Dendritic cell treated with granulocyte-macrophage colony-stimulating factor and Interleukin-4, amounts not matched to agents 40 ng/mL and 50 ng/mL, for 4 days (primary cell): ENCODE results near the gene FIGLA.

Experiments
- H3K27ac Mint-ChIP-seq: one replicate; pipeline ENCODE4 v1.8.0; 2022; ENCODE audit warnings: mild to moderate bottlenecking, mixed read lengths
- H3K27me3 Mint-ChIP-seq: one replicate; pipeline ENCODE4 v1.8.0; 2022; ENCODE audit warnings: mild to moderate bottlenecking, mixed read lengths
- H3K36me3 Mint-ChIP-seq: one replicate; pipeline ENCODE4 v1.8.0; 2022; ENCODE audit warnings: low read depth, mixed read lengths
- H3K4me1 Mint-ChIP-seq: one replicate; pipeline ENCODE4 v1.8.0; 2022; ENCODE audit warnings: low read depth, mixed read lengths
- H3K4me3 Mint-ChIP-seq: one replicate; pipeline ENCODE4 v1.8.0; 2022; ENCODE audit warnings: mild to moderate bottlenecking, moderate library complexity, mixed read lengths
- H3K9me3 Mint-ChIP-seq: one replicate; pipeline ENCODE4 v1.8.0; 2022; ENCODE audit warnings: mixed read lengths
- intact Hi-C: fragments of 100-400 bp; cut with micrococcal nuclease; formaldehyde crosslinking; loops from one replicate; pipeline ENCODE4 v1.15.0; 2022

Gene FIGLA, protein sequence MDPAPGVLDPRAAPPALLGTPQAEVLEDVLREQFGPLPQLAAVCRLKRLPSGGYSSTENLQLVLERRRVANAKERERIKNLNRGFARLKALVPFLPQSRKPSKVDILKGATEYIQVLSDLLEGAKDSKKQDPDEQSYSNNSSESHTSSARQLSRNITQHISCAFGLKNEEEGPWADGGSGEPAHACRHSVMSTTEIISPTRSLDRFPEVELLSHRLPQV

DNA sequence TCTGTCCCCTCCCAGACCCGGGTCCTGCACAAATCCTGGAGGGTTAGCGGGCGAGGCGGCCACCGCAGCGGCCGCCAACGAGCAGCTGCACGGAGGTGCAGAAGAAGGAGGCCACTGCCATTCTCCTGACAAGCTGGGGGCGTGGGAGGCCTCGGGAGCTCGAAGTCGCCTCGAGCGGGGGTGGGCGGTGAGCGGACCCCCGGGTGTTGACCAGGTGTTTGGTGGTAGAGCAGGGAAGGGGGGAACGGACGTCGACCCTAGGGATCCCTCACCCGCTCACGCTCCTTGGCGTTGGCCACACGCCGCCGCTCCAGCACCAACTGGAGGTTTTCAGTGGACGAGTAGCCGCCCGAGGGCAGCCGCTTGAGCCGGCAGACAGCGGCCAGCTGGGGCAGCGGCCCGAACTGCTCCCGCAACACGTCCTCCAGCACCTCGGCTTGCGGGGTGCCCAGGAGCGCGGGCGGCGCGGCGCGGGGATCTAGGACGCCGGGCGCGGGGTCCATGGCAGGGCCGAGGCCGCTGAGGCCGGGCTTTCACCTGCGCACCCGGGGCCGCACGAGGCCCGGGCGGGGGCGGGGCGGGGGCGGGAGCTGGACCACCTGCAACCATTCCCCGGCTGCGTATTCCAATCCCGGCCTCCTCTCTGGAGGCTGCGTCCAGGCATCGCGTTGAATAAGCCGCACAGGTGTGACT is at the start of gene FIGLA:
TSS of gene FIGLA (minus strand) at position 508 of the 693 bp plus-strand sequence. CDS start at position 503, 5 bp downstream.
- peaks cover 32% of the 10 kb centered on the region for H3K27me3 Mint-ChIP-seq
- H3K4me3 Mint-ChIP-seq, result peak within 1 kb of the TSS; percentile 61
- H3K4me1 Mint-ChIP-seq, result peaks cover 55% of the 10 kb centered on the region
- H3K36me3 Mint-ChIP-seq, result no peaks in the 10 kb centered on the region
- H3K9me3 Mint-ChIP-seq, result no peaks in the 10 kb centered on the region
- H3K27ac Mint-ChIP-seq, result peak within 1 kb of the TSS; percentile 6
- intact Hi-C loops, result loop anchor here (5.0 kb wide), 2 partner anchors 42 to 62 kb away; no protein-coding TSS in a partner anchor

DNA sequence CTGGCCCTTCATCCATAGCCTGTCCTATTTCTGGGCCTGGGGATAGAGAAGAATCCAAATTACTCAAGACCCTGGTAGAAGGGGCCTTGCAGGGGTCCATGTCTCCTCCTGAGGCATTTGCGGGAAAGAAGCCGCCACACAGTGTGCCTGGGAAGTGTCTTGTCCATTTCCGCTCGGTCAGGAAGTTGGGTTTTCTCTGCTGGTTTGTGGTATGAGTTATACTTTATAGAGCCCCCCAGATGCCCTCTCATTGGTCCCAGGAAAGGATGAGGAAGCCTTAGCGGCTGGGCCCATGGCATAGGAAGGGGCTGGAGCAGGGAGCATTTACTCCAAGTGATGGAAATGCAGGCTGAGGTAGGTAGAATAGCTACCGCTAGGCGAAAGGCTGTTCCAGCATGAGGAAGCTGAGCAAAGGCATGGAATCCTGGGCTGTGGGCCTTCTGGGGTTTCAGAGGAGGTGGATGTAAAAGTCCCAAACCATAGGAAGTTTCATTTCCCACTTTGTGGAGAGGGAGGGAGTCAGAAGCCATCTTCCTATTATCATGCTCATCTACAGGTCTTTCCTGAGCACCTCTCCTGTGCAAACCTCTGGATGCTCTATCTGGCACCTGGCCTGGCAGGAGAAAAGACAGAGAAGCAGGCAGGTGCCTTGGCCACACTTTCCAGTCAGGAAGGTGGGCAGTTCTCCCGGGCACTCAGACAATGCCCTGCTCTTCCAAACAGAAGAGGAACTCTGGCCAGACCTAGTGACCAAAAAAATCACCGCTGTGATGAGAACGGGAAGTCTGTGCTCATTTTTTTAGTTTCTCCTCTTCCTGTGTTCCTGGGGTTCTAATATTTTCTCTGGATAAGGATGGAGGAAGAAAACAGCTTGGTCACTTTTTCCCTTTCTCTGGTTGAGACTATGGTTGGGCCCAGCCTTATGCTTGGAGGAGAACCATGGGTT is 47.8 kb upstream of the FIGLA start:
- intact Hi-C loops, result no loop called here
- peak overlapping the region; percentile 55 for H3K27ac Mint-ChIP-seq

DNA sequence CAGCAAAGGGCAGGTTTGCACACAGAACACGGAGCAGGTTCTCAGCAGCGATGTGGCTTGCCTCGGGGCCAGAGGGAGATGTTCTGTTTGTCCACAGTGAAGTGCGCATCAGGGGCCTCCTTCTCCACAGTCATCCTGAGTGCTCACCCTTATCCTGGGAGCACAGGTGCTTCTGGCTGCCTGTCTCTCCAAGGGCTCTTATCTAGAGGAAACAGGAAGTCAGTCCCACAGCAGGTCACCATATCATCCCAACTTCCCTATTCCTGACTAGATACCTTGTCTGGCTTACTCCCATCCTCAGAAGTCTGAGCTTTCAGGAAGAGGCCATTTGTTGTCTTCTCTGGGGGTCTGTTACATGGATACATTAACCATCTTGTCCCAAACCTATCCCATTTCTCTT is 45.2 kb upstream of the FIGLA start, which contains the start of gene CD207:
TSS of gene CD207 (minus strand) at position 174 of the 400 bp plus-strand sequence. CDS start at position 134, 40 bp downstream.
- H3K27ac Mint-ChIP-seq, result peak within 1 kb of the TSS; percentile 49
- peaks cover 82% of the 10 kb centered on the region for H3K4me1 Mint-ChIP-seq
- peaks cover 9% of the 10 kb centered on the region for H3K27me3 Mint-ChIP-seq
- no peak within 1 kb of the TSS for H3K4me3 Mint-ChIP-seq
- intact Hi-C loops, result no loop called here
- no peaks in the 10 kb centered on the region for H3K9me3 Mint-ChIP-seq
- no peaks in the 10 kb centered on the region for H3K36me3 Mint-ChIP-seq

More for the DNA sequence above, 47.8 kb upstream of the FIGLA start:
- peaks cover 15% of the 10 kb centered on the region for H3K27me3 Mint-ChIP-seq
- H3K4me1 Mint-ChIP-seq, result peaks cover 65% of the 10 kb centered on the region
- peaks cover 3% of the 10 kb centered on the region for H3K9me3 Mint-ChIP-seq
- H3K36me3 Mint-ChIP-seq, result no peaks in the 10 kb centered on the region
- H3K4me3 Mint-ChIP-seq, result no peak overlapping the region

DNA sequence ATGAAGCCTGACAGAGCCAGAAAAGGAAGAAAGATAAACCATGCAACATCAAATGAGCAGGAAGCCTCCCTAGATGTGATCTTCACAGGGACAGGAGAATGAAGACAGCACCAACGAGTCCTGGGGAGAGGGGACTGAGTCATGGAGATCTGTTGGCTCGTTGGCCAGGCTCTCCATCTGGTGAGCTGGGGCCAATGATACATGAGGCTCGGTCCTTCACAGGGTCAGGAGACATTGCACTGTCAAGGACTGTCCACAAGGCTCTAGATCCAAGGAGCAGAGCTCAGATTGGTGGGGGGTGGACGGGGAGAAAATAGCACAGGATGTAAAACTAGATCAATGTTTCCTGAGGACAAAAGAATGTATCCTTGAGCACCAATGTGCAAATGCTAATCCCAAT is 44.4 kb upstream of the FIGLA start:
- H3K36me3 Mint-ChIP-seq, result no peaks in the 10 kb centered on the region
- H3K9me3 Mint-ChIP-seq, result no peaks in the 10 kb centered on the region
- peak overlapping the region; percentile 49 for H3K27ac Mint-ChIP-seq
- H3K4me1 Mint-ChIP-seq, result peaks cover 87% of the 10 kb centered on the region
- peaks cover 14% of the 10 kb centered on the region for H3K27me3 Mint-ChIP-seq
- no peak overlapping the region for H3K4me3 Mint-ChIP-seq
- intact Hi-C loops, result loop anchor here (5.0 kb wide), 1 partner anchor 43 kb away; the partner anchor contains the start of gene FIGLA

DNA sequence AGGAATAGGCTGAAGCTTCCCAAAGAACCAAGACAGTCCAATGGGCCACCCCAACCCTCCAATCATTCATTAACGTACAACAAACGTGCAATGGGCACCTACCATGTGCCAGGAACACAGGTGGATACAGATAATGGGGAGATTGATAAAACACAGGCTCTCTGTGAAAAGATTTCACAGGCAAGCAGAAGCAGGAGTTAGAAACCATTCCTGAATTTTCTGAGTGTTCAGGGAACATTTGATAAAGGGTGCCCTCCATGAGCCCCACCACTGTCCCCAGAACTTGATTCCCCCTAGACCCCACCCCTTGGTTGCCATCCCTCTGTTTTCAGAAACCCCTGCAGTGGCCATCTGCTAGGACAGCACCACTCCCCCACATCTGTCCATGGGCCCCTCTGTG is 43.7 kb upstream of the FIGLA start:
- Mint-ChIP-seq H3K36me3 (no peaks in the 10 kb centered on the region), H3K27ac (no peak overlapping the region), H3K27me3 (peaks cover 16% of the 10 kb centered on the region), H3K9me3 (no peaks in the 10 kb centered on the region), H3K4me3 (no peak overlapping the region), H3K4me1 (peaks cover 89% of the 10 kb centered on the region)
- intact Hi-C loops, result loop anchor here (5.0 kb wide), 1 partner anchor 42 kb away; the partner anchor contains the start of gene FIGLA

DNA sequence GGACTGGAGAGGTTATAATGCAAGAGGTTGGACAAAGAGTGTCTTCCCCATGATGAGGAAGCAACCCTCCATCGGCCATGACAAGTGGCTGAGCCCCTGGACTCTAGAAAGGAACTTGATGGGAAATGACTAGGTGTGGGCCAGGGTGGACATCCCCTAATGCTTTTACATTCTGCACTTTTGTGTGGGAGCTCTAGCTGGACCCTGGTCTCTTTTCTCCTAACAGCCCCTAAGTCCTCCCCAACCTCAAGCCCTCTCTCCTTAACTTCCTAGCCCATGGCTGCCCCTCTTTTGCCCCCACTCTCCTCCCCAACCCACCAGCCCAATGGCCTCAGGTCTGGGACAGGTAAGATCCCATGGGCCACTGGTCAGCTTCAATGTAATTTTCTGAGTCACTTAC is 42.8 kb upstream of the FIGLA start:
- Mint-ChIP-seq H3K36me3 (no peaks in the 10 kb centered on the region), H3K4me3 (no peak overlapping the region), H3K9me3 (no peaks in the 10 kb centered on the region), H3K4me1 (peaks cover 89% of the 10 kb centered on the region), H3K27me3 (peaks cover 18% of the 10 kb centered on the region), H3K27ac (peak overlapping the region; percentile 37)
- intact Hi-C loops, result loop anchor here (5.0 kb wide), 1 partner anchor 41 kb away; the partner anchor contains the start of gene FIGLA

DNA sequence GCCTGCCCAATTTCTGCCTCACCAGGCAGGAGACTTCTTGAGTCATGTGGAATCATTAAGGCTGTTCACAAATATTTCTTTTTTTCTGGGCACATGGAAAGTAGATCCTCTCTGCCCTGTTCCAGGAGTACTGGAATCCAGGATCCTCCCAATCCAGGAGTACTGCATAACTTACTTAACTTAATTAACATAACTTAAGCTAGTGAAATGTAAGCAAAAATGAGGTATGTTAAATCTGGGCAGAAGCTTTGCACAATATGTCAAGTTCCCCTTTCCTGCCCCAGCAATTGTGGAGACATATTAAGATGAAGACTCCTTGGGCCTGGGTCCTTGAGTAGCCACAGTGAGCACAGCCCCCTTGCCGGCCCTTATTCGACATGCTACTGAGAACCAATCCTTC is 41.9 kb upstream of the FIGLA start:
- H3K4me1 Mint-ChIP-seq, result peaks cover 85% of the 10 kb centered on the region
- H3K4me3 Mint-ChIP-seq, result no peak overlapping the region
- no peak overlapping the region for H3K27ac Mint-ChIP-seq
- H3K36me3 Mint-ChIP-seq, result no peaks in the 10 kb centered on the region
- peaks cover 18% of the 10 kb centered on the region for H3K27me3 Mint-ChIP-seq
- intact Hi-C loops, result loop anchor here (5.0 kb wide), 1 partner anchor 40 kb away; the partner anchor contains the start of gene FIGLA
- no peaks in the 10 kb centered on the region for H3K9me3 Mint-ChIP-seq

DNA sequence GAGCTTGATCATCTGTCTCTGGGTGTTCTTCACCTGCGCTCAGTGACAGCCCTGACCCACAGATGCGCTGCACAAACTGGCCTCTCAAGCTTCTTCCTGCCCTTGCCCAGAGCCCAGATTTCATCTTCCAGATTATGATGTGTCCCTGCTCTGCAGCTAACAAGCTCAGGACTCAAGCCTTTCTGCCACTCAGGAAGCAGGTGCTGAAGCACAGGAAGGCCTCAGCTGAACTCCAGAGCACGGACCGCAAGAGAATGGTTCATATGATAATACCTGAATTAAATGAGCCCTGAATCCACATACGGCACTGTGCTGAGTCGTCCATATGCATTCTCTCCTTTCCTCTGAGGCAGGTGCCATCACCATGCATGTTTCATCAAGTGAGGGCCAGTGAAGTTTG is 41.4 kb upstream of the FIGLA start:
- intact Hi-C loops, result loop anchor here (5.0 kb wide), 1 partner anchor 40 kb away; the partner anchor contains the start of gene FIGLA
- Mint-ChIP-seq H3K4me3 (no peak overlapping the region), H3K27me3 (peaks cover 18% of the 10 kb centered on the region), H3K9me3 (no peaks in the 10 kb centered on the region), H3K36me3 (no peaks in the 10 kb centered on the region), H3K27ac (peak overlapping the region; percentile 18), H3K4me1 (peaks cover 85% of the 10 kb centered on the region)

DNA sequence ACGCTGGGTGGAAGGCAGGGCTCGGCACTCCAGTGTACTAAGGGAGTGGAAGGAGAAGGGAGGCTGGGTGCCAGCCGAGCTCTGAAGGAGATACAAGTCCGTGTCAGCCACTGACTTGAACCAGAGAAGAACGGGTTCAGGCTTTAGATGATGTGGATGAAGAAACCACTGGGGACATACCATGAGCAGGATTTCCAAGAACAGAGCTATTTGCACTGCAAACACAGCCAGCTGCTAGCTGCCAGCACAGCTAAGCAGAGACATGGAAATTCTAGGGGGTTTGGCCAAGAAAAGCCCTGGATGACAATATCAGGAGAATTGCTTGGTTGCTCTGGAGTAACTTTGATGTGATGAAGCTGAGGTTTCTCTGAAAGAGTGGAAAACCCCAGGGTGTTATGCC is 39.9 kb upstream of the FIGLA start:
- Mint-ChIP-seq H3K36me3 (no peaks in the 10 kb centered on the region), H3K4me1 (peaks cover 77% of the 10 kb centered on the region), H3K4me3 (no peak overlapping the region), H3K9me3 (no peaks in the 10 kb centered on the region), H3K27ac (no peak overlapping the region), H3K27me3 (peaks cover 16% of the 10 kb centered on the region)
- intact Hi-C loops, result loop anchor here (5.0 kb wide), 1 partner anchor 38 kb away; the partner anchor contains the start of gene FIGLA

DNA sequence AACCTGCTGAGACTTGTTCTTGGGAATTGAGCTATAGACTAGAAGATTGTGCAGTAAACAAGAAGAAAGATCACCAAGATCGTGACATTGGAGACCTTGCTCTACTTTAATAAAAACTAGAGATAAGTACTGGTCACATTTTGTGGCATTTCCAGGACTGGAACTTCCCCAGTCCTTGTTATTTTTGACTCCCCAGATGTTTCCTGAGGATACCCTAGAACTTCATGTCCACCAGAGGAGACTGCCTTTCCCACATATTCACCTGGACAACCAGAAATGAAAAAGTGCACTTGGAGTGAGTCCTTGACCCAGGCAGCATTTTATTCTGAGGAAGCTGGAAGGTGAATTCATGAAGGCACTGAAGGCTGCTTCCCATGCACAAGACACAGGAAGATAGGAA is 39.5 kb upstream of the FIGLA start:
- H3K27me3 Mint-ChIP-seq, result peaks cover 11% of the 10 kb centered on the region
- no peaks in the 10 kb centered on the region for H3K9me3 Mint-ChIP-seq
- no peaks in the 10 kb centered on the region for H3K36me3 Mint-ChIP-seq
- no peak overlapping the region for H3K4me3 Mint-ChIP-seq
- H3K4me1 Mint-ChIP-seq, result peaks cover 76% of the 10 kb centered on the region
- no peak overlapping the region for H3K27ac Mint-ChIP-seq
- intact Hi-C loops, result loop anchor here (5.0 kb wide), 1 partner anchor 38 kb away; the partner anchor contains the start of gene FIGLA

DNA sequence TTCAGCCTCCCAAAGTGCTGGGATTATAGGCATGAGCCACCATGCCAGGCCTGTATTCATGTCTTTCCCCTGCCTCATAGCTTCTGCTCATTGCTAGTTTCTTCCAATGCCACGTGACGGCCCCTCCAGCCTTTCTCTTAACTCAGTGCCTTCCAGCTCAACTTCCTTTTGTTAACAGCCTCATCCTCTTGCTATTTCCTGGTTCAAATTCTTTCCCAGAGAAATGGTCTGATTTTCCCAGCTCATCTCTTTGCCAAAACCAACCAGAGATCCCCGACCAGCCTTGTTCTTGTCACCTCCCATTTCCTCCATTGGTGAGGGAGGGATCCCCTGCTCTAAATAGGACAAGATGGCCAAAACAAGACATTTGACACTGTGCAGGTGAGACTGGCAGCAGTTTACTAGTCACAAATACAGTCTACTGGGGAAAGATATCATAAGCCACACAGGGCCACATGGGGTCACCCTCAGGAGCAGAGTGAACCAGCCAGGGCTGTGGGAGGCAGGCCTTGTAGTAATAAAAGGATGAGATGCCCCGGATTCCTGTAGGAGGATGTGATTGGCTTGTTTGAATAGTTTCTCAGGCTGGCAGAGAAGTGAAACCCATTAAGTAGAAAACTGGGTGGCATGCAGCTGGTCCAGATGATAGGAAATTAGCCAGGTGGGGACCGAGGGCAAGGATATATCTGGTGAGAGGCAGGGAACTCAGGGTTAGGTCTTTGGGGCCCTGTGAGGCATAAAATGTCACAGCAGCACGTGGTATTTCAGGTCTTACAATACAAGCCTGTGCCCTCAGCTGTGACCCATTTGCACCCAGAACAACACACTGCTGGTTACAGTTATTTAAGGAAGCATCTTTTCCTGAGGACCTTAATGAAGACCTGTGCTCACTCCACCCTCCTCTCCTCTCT is 38.7 kb upstream of the FIGLA start:
- intact Hi-C loops, result no loop called here
- Mint-ChIP-seq H3K4me3 (no peak overlapping the region), H3K27ac (peak overlapping the region; percentile 33), H3K9me3 (no peaks in the 10 kb centered on the region), H3K36me3 (no peaks in the 10 kb centered on the region), H3K27me3 (peaks cover 10% of the 10 kb centered on the region), H3K4me1 (peaks cover 76% of the 10 kb centered on the region)

DNA sequence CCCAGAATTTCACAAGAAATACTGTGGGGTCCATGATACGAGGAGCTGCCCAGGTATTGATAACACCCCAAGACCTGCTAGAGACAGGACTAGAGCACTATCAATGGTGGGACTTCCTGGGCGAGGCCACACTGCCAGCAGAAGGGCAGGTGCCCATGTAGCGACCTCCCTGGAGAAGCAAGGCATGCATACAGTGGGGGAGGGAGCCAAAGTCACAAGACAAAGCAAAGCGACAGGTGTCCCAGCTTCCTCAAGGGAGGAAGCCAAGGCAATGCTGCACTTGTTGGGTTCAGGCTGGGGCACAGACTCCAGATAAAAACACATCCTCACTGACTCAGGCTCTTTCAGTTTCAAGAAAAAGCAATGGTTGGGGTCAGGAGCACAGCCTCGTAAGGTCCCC is 37.7 kb upstream of the FIGLA start:
- no peak overlapping the region for H3K27ac Mint-ChIP-seq

More for the DNA sequence above, 37.7 kb upstream of the FIGLA start:
- peaks cover 72% of the 10 kb centered on the region for H3K4me1 Mint-ChIP-seq
- no peak overlapping the region for H3K4me3 Mint-ChIP-seq
- intact Hi-C loops, result no loop called here
- no peaks in the 10 kb centered on the region for H3K9me3 Mint-ChIP-seq
- H3K36me3 Mint-ChIP-seq, result no peaks in the 10 kb centered on the region
- H3K27me3 Mint-ChIP-seq, result peaks cover 10% of the 10 kb centered on the region
